Measurements from ENCODE around the gene IER3. TPM values are rescaled to one million over a fixed set of nuclear protein-coding genes. Genes with fewer than 3 reads are reported as not detected.
A peak's percentile ranks its signal among the peaks of the same experiment; 100 is the strongest.

The IER3 gene
- total and polyA plus RNA-seq, 2 of the 13 experiments (the other 11 are each of a cell fraction or from before 2014, with no cell fraction given) = 51.1 to 131 TPM

- 0 out of 2 replicates have a peak, but pooled peaks have one; percentile 7 for TF ChIP-seq ZNF607 (CRISPR knock-in tag; IDR thresholded peaks at IDR 0.05; ENCODE audit: borderline replicate concordance)
- no peak; the same call in 1 of the 2 replicates for TF ChIP-seq ZNF720 (CRISPR knock-in tag; IDR thresholded peaks at IDR 0.05)
- TF ChIP-seq MAFK (conservative IDR thresholded peaks at IDR 0.05 in 1 of 2, IDR thresholded peaks at IDR 0.05 in 1 of 2; ENCODE audit: low read length in 2 of 2) = no peak
- TF ChIP-seq MAFF (IDR thresholded peaks at IDR 0.05; ENCODE audit: low read depth, low read length) = 0 out of 2 replicates have a peak, but pooled peaks have one; percentile 0
- TF ChIP-seq ZNF33A (CRISPR knock-in tag; IDR thresholded peaks at IDR 0.05; ENCODE audit: borderline replicate concordance) = no peak
- TF ChIP-seq NR2F6 (IDR thresholded peaks at IDR 0.05) = peak; percentile 70
- peak; percentile 75 for TF ChIP-seq NR2F6 (CRISPR knock-in tag; IDR thresholded peaks at IDR 0.05)
- TF ChIP-seq ZNF101 (CRISPR knock-in tag; IDR thresholded peaks at IDR 0.05; ENCODE audit: borderline replicate concordance, low read depth) = no peak
- no peak for TF ChIP-seq SRF (IDR thresholded peaks at IDR 0.05; ENCODE audit: low read depth, low read length)
- TF ChIP-seq PBX3 (CRISPR knock-in tag; IDR thresholded peaks at IDR 0.05; ENCODE audit: borderline replicate concordance) = 0 out of 2 replicates have a peak, but pooled peaks have one; percentile 41
- peak; percentile 81; the same call in 1 of the 2 replicates for TF ChIP-seq STAT6 (CRISPR knock-in tag; IDR thresholded peaks at IDR 0.05; ENCODE audit: borderline replicate concordance)
- no peak for TF ChIP-seq THYN1 (CRISPR knock-in tag; IDR thresholded peaks at IDR 0.05; ENCODE audit: borderline replicate concordance, low read depth)
- TF ChIP-seq ZSCAN21 (CRISPR knock-in tag; IDR thresholded peaks at IDR 0.05; ENCODE audit: borderline replicate concordance) = peak; percentile 60
- peak; percentile 97 for TF ChIP-seq MED1 (CRISPR knock-in tag; IDR thresholded peaks at IDR 0.05)
- no peak for TF ChIP-seq ZBTB33 (CRISPR knock-in tag; IDR thresholded peaks at IDR 0.05)
- TF ChIP-seq RFX3 (CRISPR knock-in tag; IDR thresholded peaks at IDR 0.05) = peak; percentile 10; the same call in 1 of the 2 replicates
- TF ChIP-seq ZNF496 (CRISPR knock-in tag; IDR thresholded peaks at IDR 0.05; ENCODE audit: insufficient replicate concordance) = no peak
- no peak for TF ChIP-seq CC2D1A (CRISPR knock-in tag; IDR thresholded peaks at IDR 0.05)
- peak; percentile 66 for TF ChIP-seq FOXP4 (CRISPR knock-in tag; IDR thresholded peaks at IDR 0.05)
- TF ChIP-seq ZNF558 (CRISPR knock-in tag; IDR thresholded peaks at IDR 0.05; ENCODE audit: borderline replicate concordance) = peak; percentile 92
- peak; percentile 41; the same call in 1 of the 2 replicates for TF ChIP-seq ZNF703 (CRISPR knock-in tag; IDR thresholded peaks at IDR 0.05; ENCODE audit: borderline replicate concordance)
Observed at GRCh38 chr6:30744054-30744805, at the start of gene IER3 (continued).
